Activated T-cell treated with anti-CD3 and anti-CD28 coated beads for 24 hours (primary cell): Measurements from ENCODE around the gene CAPN2.
"Not testable (repeated sequence)": the region's sequence is repeated elsewhere in the genome, so short reads cannot be mapped to it uniquely, and the experiment has no call there.

Experiments used
- DNase-seq: peaks from one replicate; pipeline ENCODE4 v3.0.0-alpha.2; 2020; ENCODE audit warnings: low read depth

Gene CAPN2

DNA sequence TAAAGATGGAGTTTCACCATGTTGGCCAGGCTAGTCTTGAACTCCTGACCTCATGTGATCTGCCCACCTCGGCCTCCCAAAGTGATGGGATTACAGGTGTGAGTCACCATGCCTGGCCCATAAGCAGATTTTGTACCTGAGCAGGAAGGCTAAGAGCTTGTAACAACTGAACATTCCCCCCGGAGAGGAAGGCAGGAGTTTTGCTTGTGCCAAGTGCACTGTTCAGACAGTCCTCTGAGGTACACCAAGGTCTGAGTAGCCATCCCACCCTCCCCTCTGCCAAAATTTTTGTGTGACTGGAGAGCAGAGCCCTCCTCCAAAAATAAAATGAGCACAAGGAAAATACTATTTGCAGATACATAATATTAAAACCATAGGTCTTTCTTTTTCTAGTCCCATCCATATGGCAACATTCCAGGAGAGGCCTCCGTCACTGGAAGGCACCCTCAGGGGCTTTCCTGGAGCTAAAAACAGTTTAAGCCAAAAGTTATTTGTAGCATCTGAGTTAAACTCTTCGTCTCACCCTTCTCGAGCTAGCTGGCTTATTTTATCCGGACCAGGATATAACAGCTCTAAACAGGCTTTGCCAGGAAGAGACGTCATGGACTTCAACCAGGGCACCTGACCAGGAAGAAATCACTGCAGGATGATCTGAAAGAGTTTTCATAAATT, 27.2 kb downstream of the CAPN2 start:
- no peak for DNase-seq

DNA sequence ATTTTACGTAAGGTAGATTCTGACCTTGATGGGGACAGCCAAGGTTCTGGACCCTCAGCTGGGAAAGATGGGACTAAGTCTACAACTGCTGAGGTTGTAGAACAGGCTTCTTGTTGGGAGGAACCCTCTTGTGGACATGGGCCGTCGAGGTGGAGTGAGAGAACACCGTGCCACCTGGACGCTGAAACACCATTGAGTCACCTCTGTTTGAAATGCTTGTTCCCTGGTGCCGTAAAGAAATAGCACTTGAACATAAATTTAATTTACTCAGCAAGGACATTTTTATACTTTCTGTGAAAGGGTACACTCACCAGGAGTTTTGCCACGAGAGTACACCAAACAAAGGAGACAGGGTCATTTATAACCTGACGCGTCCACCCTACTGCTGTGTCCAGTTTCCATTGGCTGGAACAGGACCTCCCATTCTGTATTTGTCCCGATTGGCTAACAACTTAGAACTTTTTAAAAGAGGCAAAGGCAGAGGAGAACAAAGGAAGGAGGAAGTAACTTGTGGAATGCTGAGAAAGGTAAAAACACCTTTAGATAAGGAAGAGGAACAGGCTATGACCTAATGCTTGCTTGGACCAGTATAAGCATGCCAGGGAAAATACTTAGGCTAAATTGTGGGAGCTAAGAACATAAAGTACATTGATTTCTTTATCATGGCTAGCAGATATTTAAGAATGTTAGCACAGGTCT, 27.8 kb downstream of the CAPN2 start:
- DNase-seq = not testable (repeated sequence)

DNA sequence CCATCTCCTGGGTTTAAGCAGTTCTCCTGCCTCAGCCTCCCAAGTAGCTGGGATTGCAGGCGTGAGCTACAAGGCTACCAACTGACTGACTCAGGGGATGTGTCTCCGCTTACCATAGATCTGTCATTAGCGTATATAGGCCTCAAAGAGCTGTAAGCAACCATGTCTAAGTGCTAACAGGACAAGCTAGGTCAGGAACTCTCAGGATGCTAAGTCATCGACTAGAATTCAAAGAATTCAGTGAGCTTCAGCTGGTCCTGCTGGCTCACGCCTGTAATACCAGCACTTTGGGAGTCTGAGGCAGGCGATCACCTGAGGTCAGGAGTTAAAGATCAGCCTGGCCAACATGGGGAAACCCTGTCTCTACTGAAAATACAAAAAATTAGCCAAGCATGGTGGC, 29.5 kb downstream of the CAPN2 start:
- DNase-seq = no peak

DNA sequence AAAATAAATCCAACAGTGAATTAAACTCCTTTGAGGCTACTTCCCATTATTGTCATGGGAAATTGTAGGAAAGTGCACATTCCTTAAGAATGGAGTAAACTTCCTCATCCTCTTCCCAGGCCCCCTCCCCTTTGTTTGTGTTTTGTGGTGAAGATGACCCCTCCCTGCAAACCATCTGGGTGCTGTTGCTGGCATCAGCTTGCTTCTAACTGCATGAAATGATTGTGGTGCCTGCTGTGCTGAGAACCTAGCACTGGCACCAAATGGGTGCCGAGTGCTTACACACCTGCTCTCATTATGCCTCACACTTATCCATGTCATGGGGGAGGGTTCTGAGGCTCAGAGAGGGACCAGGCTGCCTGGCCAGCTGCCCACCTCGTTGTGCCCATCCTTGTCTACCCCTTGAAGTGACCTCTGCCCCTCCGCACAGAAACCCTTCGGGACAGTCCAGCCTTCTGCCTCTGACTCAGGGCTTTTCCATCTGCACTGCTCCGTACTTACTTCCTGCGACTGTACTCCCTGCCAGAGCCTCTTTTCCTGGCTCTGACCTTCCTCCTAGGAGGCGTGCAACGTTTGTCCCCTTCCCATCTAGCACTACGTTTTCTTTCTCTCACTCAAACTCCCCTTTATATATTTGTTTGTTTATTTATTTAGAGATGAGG, 30.6 kb downstream of the CAPN2 start:
- no peak for DNase-seq

DNA sequence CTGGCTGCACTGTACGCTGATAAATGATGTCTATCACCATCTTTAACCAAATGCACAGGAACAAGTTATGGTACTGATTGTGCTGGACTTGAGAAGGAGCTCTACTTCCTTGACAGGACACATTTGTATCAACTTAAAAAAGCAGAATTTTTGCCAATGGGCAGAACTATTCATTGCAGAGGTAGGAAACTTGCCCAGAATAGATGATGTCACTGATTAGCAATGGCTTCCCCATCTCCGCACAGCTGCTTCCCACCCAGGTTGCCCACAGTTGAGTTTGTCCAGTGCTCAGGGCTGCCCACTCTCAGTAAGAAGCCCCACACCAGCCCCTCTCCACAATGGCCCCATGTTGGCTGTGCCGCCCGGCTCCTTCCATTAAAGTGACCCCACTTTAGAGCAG, 33.4 kb downstream of the CAPN2 start:
- no peak for DNase-seq

DNA sequence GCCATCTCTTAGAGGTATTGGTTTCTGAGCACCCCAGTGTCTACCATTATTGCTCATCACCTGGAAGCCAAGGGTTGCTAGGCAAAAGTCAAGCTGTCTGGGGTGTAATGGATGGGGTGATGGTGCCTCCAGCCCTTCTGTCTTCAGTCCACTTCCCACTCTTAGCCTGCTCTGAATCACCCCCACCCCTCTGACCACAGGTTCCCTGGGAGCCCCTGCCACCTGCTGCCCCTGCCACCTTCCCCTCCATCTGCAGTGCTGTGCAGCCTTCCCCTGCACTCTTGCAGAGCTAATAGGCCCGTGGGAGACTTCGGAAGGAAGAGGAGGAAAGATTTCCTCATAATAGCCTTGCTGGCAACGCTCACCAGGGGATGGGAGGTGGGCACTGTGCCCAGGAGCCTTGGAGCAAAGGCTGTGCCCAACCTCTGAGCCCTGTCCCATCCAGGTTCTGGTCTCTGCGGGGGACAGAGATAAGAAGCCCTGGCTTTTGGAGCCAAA, 35.5 kb downstream of the CAPN2 start:
- DNase-seq = no peak

DNA sequence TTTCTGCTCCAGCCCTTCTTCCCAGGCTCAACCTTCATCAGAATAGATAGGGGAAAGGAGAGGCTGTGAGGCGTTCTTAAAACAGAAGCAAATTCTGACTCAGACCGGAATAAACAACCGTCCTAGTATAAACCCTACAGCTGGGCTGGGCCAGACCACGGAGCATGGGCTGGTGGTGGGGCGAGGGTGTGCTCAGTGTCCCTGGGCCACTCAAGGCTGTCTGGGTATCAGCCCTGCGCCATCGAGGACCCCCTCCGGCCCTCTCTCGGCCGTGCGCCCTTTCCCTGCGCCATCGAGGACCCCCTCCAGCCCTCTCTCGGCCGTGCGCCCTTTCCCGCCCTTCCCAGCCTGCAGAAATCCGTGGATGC, 36.0 kb downstream of the CAPN2 start:
- no peak for DNase-seq

GRCh38 chr1:223748773-223749733, 36.7 kb downstream of the CAPN2 start:
- peak; percentile 47 for DNase-seq

DNA sequence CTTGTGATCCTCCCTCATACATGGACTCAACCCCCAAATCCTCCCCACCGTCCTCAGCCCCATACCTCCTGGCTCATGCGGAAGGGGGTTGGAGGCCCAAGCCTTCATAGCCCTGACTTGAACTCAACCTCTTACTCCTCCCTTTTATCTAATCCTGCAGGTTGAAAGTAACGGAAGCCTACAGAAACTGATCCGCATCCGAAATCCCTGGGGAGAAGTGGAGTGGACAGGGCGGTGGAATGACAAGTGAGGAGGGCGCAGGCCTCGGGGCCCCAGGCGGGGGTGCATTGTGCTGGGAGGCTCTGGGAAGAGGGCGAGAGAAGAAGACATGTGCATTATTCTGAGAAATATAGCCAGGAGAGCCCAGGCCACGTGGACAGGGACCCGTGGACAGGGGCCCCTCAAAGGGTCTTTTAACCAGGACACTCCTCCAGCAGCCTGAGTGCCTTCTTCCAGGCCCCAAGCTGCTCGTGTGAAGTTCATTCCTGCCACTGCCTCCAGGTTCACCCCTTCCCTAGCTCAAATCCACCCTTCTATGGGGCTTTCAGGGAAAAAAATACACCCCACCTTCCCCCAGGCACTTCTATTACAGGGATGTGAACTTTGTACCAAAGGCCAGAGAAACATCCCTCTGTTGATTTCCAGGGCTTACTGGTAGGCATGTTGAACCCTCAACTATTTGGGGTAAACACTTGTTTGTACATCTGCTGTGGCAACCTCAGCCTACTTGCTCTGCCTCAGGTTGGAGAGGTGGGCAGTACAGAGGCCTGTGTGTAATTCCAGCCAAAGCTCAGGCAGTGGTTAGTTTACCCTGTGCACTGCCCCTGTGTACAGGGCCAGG, 38.6 kb downstream of the CAPN2 start:
- DNase-seq = no peak

DNA sequence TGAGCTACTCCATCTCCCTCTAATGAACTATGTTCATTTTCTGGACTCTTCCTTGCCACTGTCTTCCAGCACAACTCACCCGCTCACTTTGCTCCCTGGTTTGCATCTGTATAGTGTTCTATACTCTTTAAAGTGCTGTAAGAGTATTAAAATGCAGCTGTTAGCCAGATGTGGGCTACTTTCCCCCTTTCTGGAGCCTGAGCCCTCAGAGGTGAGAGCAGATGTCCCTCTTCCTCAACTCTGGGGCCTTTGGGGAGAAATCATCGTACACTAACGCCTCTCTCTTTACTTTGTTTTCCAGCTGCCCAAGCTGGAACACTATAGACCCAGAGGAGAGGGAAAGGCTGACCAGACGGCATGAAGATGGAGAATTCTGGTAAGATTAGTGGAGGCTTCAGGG, 39.4 kb downstream of the CAPN2 start:
- DNase-seq = no peak

DNA sequence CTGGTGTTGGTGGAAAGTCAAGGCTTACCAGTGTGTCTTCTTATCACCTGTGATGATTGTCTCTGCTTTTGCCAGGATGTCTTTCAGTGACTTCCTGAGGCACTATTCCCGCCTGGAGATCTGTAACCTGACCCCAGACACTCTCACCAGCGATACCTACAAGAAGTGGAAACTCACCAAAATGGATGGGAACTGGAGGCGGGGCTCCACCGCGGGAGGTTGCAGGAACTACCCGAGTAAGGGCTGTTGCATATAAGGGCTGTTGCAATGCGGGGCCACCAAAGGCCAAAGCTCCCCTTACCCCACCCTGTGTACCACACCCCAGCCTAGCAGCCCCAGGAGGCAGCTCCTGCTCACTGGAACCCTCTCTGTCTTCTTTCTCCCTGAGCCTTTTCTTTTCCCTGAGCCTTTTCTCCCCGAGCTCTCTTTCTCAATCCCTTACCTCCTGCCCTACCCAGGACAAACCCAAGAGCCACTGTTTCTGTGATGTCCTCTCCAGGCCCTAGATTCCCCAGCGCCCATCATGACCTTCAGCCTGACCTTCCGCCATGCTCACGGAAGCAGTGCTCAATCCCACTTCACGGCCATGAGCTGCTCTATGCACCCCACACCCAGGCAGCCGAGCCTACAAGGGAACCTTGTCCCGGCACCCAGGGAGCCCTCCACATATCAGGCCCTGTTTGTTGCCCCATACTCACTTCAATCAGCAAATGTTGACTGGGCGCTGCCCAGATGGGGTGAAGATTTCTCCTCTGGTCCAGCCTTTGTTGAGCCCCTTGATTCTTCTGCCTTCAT, 40.6 kb downstream of the CAPN2 start:
- no peak for DNase-seq

DNA sequence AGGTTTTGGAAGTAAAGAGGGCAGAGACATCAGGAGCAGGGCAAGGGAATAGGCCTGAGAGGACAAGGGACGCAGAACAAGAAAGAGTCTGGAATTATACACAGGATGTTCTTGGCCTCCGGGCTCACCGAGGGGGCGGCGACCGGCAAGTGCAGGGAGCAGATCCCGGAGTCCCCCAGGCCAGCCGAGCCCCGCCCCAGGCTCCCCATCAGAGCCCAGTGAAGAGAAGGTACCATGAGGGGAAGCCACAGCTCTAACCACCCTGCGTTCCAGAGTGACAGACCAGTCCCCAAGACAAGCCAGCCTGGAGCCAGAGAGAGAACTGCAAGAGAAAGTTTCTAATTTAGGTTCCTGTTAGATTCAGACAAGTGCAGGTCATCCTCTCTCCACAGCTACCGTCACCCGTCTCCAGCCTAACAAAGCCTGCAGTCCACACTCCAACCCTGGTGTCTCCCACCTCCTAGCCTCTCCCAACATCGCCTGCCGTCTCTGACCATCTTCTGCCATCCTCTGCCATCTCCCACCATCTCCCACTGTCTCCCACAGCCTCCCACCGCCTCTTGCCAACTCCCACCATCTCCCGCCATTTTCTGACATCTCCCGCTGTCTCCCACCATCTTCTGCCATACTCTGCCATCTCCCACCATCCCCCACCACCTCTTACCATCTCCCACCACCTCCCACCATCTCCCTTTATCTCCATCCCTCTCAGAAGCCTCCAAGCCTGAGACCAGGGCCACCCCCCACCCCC, 42.5 kb downstream of the CAPN2 start:
- DNase-seq = no peak

GRCh38 chr1:223755432-223755792, 43.1 kb downstream of the CAPN2 start:
- no peak for DNase-seq

- no peak for DNase-seq
Observed at GRCh38 chr1:223755992-223756775, 43.8 kb downstream of the CAPN2 start.

DNA sequence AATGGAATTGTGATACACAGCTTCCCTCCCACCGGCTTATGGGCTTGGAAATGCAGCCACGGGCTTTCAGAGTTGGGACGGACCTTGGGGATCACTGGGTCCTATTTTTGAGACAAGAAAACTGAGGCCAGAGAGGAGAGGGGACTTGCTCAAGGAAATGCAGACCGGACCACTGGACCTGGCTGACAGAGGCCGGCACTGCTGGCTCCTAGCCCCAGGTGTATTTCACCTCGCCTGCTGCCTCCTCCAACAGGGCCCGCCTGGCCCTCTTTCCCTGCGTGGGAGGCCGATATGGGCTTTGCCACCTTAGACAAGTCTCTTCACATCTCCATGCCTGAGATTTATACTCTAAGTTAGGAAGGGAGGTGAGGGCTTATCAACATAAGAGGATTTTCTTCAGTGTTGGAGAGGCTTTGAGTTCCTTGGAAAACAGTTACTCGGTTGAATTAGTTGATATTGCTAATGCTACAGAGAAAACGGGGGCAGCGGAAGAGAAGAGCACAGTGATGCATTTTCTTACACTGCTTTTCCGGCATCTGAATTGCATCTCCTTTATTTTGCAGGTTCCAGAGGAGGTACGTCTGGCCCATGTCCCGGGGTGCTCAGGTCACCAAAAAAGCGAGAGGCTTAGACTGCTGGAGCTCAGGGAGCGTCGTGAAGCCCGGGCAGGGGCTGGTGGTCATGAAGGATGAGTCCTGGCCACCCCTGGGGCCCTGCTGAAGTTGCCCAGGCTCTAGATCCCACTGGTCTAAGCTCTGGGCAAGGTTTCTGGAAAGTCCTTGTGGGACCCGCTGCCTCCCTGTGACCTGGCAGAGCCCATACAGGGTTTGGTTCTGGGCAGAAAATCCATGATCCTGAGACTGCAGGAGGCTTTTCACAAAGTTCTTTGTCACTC, 44.7 kb downstream of the CAPN2 start:
- no peak for DNase-seq

GRCh38 chr1:223758734-223759133, 46.4 kb downstream of the CAPN2 start:
- DNase-seq = no peak

- no peak for DNase-seq
Observed at GRCh38 chr1:223759273-223759672, 46.9 kb downstream of the CAPN2 start.

GRCh38 chr1:223760833-223761232, 48.5 kb downstream of the CAPN2 start:
- no peak for DNase-seq
